ENCODE results near the gene ETV1. TPM values are rescaled to one million over a fixed set of nuclear protein-coding genes. Genes with fewer than 3 reads are reported as not detected.

The ETV1 gene
- total RNA-seq, 1 experiment from 2014 or later: 23.3 TPM

DNA sequence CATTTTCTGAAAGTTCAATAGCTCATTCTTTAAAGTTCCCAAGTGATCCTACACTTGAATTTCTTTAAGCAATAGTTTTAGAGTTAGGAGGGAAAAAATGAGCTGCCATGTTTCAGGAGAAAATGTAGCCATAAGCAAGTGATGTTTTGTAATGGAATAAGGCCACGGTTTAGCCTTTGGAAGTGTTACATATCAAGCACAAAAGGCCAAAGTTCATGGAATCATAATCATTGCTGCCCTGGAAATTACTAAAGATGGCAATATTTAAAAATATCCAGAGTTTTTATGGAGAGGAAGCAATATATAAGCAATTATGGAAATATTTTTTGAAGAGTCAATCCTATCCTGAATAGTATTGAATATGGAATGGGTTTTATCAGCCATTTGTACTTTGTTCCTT lies 68.4 kb downstream of the ETV1 start:
- POLR2A ChIA-PET: no interaction called here
- RAD21 ChIA-PET (ENCODE audit: low non-redundant PET in 1 of 2, low total read pairs in 2 of 2, uncharacterized antibody in 2 of 2, unreplicated experiment in 2 of 2): no interaction called here
- Histone ChIP-seq H3K9ac (ENCODE audit: low read length) (no peak overlapping the region), H3K79me2 (ENCODE audit: insufficient read depth, low read length) (no peaks in the 10 kb centered on the region), H3K36me3 (ENCODE audit: control insufficient read depth in 1 of 2, insufficient read depth in 2 of 2, low read length in 2 of 2) (no peaks in the 10 kb centered on the region), H3K4me1 (ENCODE audit: control insufficient read depth in 1 of 2, insufficient read depth in 2 of 2, low read length in 2 of 2) (peaks cover 22 to 24% of the 10 kb centered on the region in 2 experiments), H3K27ac (ENCODE audit: low read depth, low read length) (peak overlapping the region; percentile 69), H3K9me2 (ENCODE audit: insufficient read depth) (no peaks in the 10 kb centered on the region), H3K4me2 (ENCODE audit: low read length) (0 out of 2 replicates have a peak overlapping the region, but pooled peaks have one; percentile 62), H3K4me3 (replicated peaks in 1 of 2; ENCODE audit: low read depth in 1 of 2, low read length in 2 of 2) (no peak overlapping the region), H3K27me3 (ENCODE audit: insufficient read depth, low read length) (no peaks in the 10 kb centered on the region), H3K9me3 (ENCODE audit: control insufficient read depth in 1 of 2, insufficient read depth in 1 of 2, low read depth in 1 of 2, low read length in 2 of 2) (no peaks in the 10 kb centered on the region), H4K20me1 (ENCODE audit: insufficient read depth) (no peaks in the 10 kb centered on the region), H2AFZ (ENCODE audit: low read depth, low read length, poor library complexity, severe bottlenecking) (peak overlapping the region; percentile 24)
- TF ChIP-seq, protein P1, sequence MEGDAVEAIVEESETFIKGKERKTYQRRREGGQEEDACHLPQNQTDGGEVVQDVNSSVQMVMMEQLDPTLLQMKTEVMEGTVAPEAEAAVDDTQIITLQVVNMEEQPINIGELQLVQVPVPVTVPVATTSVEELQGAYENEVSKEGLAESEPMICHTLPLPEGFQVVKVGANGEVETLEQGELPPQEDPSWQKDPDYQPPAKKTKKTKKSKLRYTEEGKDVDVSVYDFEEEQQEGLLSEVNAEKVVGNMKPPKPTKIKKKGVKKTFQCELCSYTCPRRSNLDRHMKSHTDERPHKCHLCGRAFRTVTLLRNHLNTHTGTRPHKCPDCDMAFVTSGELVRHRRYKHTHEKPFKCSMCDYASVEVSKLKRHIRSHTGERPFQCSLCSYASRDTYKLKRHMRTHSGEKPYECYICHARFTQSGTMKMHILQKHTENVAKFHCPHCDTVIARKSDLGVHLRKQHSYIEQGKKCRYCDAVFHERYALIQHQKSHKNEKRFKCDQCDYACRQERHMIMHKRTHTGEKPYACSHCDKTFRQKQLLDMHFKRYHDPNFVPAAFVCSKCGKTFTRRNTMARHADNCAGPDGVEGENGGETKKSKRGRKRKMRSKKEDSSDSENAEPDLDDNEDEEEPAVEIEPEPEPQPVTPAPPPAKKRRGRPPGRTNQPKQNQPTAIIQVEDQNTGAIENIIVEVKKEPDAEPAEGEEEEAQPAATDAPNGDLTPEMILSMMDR (IDR thresholded peaks at IDR 0.05 in 2 of 3, conservative IDR thresholded peaks at IDR 0.05 in 1 of 3; ENCODE audit: borderline replicate concordance in 1 of 3, insufficient read depth in 1 of 3, low read depth in 2 of 3, low read length in 2 of 3): no peak
- TF ChIP-seq RAD21 (IDR thresholded peaks at IDR 0.05; ENCODE audit: low read depth): no peak
- TF ChIP-seq, protein P2, sequence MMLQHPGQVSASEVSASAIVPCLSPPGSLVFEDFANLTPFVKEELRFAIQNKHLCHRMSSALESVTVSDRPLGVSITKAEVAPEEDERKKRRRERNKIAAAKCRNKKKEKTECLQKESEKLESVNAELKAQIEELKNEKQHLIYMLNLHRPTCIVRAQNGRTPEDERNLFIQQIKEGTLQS (IDR thresholded peaks at IDR 0.05): no peak
- no peak for TF ChIP-seq POLR2AphosphoS5 (IDR thresholded peaks at IDR 0.05; ENCODE audit: low read depth, low read length)
- no peak for TF ChIP-seq EGR1 (IDR thresholded peaks at IDR 0.05; ENCODE audit: low read depth)
- TF ChIP-seq ZFX (IDR thresholded peaks at IDR 0.05): no peak
- TF ChIP-seq, protein P3, sequence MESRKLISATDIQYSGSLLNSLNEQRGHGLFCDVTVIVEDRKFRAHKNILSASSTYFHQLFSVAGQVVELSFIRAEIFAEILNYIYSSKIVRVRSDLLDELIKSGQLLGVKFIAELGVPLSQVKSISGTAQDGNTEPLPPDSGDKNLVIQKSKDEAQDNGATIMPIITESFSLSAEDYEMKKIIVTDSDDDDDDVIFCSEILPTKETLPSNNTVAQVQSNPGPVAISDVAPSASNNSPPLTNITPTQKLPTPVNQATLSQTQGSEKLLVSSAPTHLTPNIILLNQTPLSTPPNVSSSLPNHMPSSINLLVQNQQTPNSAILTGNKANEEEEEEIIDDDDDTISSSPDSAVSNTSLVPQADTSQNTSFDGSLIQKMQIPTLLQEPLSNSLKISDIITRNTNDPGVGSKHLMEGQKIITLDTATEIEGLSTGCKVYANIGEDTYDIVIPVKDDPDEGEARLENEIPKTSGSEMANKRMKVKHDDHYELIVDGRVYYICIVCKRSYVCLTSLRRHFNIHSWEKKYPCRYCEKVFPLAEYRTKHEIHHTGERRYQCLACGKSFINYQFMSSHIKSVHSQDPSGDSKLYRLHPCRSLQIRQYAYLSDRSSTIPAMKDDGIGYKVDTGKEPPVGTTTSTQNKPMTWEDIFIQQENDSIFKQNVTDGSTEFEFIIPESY (IDR thresholded peaks at IDR 0.05; ENCODE audit: extremely low read depth, insufficient replicate concordance, low read length): no peak
- TF ChIP-seq SRF (IDR thresholded peaks at IDR 0.05; ENCODE audit: low read depth): no peak
- TF ChIP-seq EZH2 (IDR thresholded peaks at IDR 0.05): no peak
- intact Hi-C loops (cut with micrococcal nuclease): no loop called here
- CTCF ChIA-PET: no interaction called here
- no TSS peak for BruUV-seq (replicated peaks)
- ATAC-seq (no peak), DNase-seq (ENCODE audit: low read depth, low spot score) (no peak)
